H1 (cell line): ENCODE measurements around the gene ITPR1. TPM values are rescaled to one million over a fixed set of nuclear protein-coding genes. Genes with fewer than 3 reads are reported as not detected.

Experiments used
- CTCF ChIA-PET: fragments of 300-600 bp; sonication (Branson Sonifier 250); formaldehyde crosslinking; loops from one replicate; lab custom pipeline; 2021; ENCODE audit not compliant: partially characterized antibody; lab: Charles Lee
- POLR2A ChIA-PET: fragments of 300-600 bp; sonication (Branson Sonifier 250); formaldehyde crosslinking; loops from one replicate; lab custom pipeline; 2021; ENCODE audit warnings: inconsistent platforms; ENCODE audit not compliant: partially characterized antibody; lab: Charles Lee
- DNase-seq, 2 experiments: peaks; one replicate each; pipeline versions ENCODE4 v3.0.0 to v3.0.0-alpha.2; 2010 to 2022; ENCODE audit warnings: low spot score in 2 of 2, low read depth in 1 of 2, mixed read lengths in 1 of 2
- FAIRE-seq: peaks from 2 replicates; lab custom pipeline; 2011; peaks lifted over from hg19 to GRCh38; lab: Jason Lieb, UNC
- H2AFZ ChIP-seq: 2 replicates; pipeline ENCODE4 v1.8.1; 2012; ENCODE audit warnings: low read length, inconsistent platforms
- H2AK5ac ChIP-seq: 2 replicates; pipeline ENCODE4 v1.6.1; 2013; ENCODE audit warnings: low read depth, low read length
- H2BK120ac ChIP-seq: replicated peaks from 2 replicates; pipeline ENCODE3; 2013; ENCODE audit warnings: low read depth, low read length, inconsistent platforms
- H2BK12ac ChIP-seq: 2 replicates; pipeline ENCODE4 v1.6.1; 2013; ENCODE audit warnings: low read depth, low read length
- H2BK15ac ChIP-seq: 2 replicates; pipeline ENCODE4 v1.6.1; 2013; ENCODE audit warnings: low read length
- H2BK20ac ChIP-seq: 2 replicates; pipeline ENCODE4 v1.6.1; 2013; ENCODE audit warnings: low read length
- H2BK5ac ChIP-seq: 2 replicates; pipeline ENCODE4 v1.6.1; 2013; ENCODE audit warnings: low read depth, low read length
- H3K14ac ChIP-seq: 2 replicates; pipeline ENCODE4 v1.6.1; 2013; ENCODE audit warnings: inconsistent platforms; ENCODE audit not compliant: insufficient read length
- H3K18ac ChIP-seq: 2 replicates; pipeline ENCODE4 v1.6.1; 2013; ENCODE audit warnings: low read length; ENCODE audit errors: extremely low read depth
- H3K23ac ChIP-seq: 2 replicates; pipeline ENCODE4 v1.6.1; 2013; ENCODE audit warnings: inconsistent platforms; ENCODE audit not compliant: insufficient read length
- H3K23me2 ChIP-seq: 2 replicates; pipeline ENCODE4 v1.6.1; 2013; ENCODE audit warnings: low read depth, low read length
- H3K27ac ChIP-seq: 2 replicates; pipeline ENCODE4 v1.6.1; 2011; ENCODE audit warnings: low read depth, low read length, inconsistent platforms
- H3K27me3 ChIP-seq, 4 experiments: replicated peaks in 1 of 4; 1 replicate in 1 of 4; 2 replicates in 3 of 4; pipeline versions ENCODE4 v1.6.1 to v1.8.1; 2011 to 2013; ENCODE audit warnings: low read length in 3 of 4, mild to moderate bottlenecking in 3 of 4, inconsistent platforms in 2 of 4, mixed read lengths in 2 of 4, moderate library complexity in 1 of 4; ENCODE audit not compliant: control insufficient read depth in 3 of 4, insufficient read depth in 3 of 4; ENCODE audit errors: extremely low read depth in 1 of 4
- H3K36me3 ChIP-seq, 4 experiments: 2 replicates each; pipeline versions ENCODE4 v1.6.1 to v1.8.1; 2011 to 2013; ENCODE audit warnings: mild to moderate bottlenecking in 4 of 4, low read length in 3 of 4, moderate library complexity in 2 of 4, control low read depth in 1 of 4, inconsistent platforms in 1 of 4; ENCODE audit not compliant: insufficient read depth in 4 of 4, control insufficient read depth in 2 of 4
- H3K4ac ChIP-seq: replicated peaks from 2 replicates; pipeline ENCODE3; 2013; ENCODE audit warnings: low read length, low read depth, mixed read lengths, inconsistent platforms; ENCODE audit not compliant: insufficient read length
- H3K4me1 ChIP-seq, 4 experiments: replicated peaks in 1 of 4; 1 replicate in 1 of 4; 2 replicates in 3 of 4; pipeline versions ENCODE4 v1.6.1 to v1.8.1; 2011 to 2013; ENCODE audit warnings: low read length in 3 of 4, inconsistent platforms in 2 of 4, mixed read lengths in 1 of 4; ENCODE audit not compliant: insufficient read depth in 4 of 4, control insufficient read depth in 3 of 4
- H3K4me2 ChIP-seq, 2 experiments: 2 replicates each; pipeline versions ENCODE4 v1.6.1 to v1.8.1; 2011 to 2013; ENCODE audit warnings: low read depth in 2 of 2, low read length in 2 of 2, control low read depth in 1 of 2, inconsistent platforms in 1 of 2, mild to moderate bottlenecking in 1 of 2; ENCODE audit not compliant: insufficient read depth in 1 of 2
- H3K4me3 ChIP-seq, 4 experiments: fragments of 200-600, 300-600 bp in 1 of 4; sonication (generic), shearing (Covaris generic), sonication (Bioruptor Twin) in 1 of 4; 2 replicates each; pipeline versions ENCODE4 v1.5.1 to v1.8.1; 2011 to 2016; ENCODE audit warnings: low read length in 4 of 4, low read depth in 3 of 4, control low read depth in 2 of 4, inconsistent platforms in 2 of 4, mild to moderate bottlenecking in 2 of 4, mixed read lengths in 1 of 4, moderate library complexity in 1 of 4; ENCODE audit not compliant: insufficient read depth in 2 of 4; ENCODE audit errors: extremely low read depth in 1 of 4
- H3K56ac ChIP-seq: replicated peaks from 2 replicates; pipeline ENCODE3; 2013; ENCODE audit warnings: low read depth, mild to moderate bottlenecking, mixed read lengths, low read length, inconsistent platforms; ENCODE audit not compliant: insufficient read length
- H3K79me1 ChIP-seq: 2 replicates; pipeline ENCODE4 v1.6.1; 2013; ENCODE audit warnings: low read depth, low read length, control low read depth
- H3K79me2 ChIP-seq, 2 experiments: 2 replicates each; pipeline versions ENCODE4 v1.6.1 to v1.8.1; 2012 to 2013; ENCODE audit warnings: low read length in 2 of 2, mild to moderate bottlenecking in 2 of 2, inconsistent platforms in 1 of 2; ENCODE audit not compliant: insufficient read depth in 2 of 2, control insufficient read depth in 1 of 2
- H3K9ac ChIP-seq, 4 experiments: replicated peaks in 1 of 4; 1 replicate in 1 of 4; 2 replicates in 3 of 4; pipeline versions ENCODE4 v1.6.1 to v1.8.1; 2011 to 2013; ENCODE audit warnings: low read depth in 3 of 4, low read length in 3 of 4, control low read depth in 2 of 4, mild to moderate bottlenecking in 2 of 4, moderate library complexity in 2 of 4, inconsistent platforms in 1 of 4; ENCODE audit errors: extremely low read depth in 1 of 4
- H3K9me3 ChIP-seq, 2 experiments: 2 replicates each; pipeline versions ENCODE4 v1.6.1 to v1.8.1; 2012 to 2013; ENCODE audit warnings: mild to moderate bottlenecking in 2 of 2, moderate library complexity in 2 of 2, control low read depth in 1 of 2, inconsistent platforms in 1 of 2, low read depth in 1 of 2, low read length in 1 of 2, mixed read lengths in 1 of 2; ENCODE audit not compliant: insufficient read depth in 2 of 2
- H4K20me1 ChIP-seq, 2 experiments: replicated peaks in 1 of 2; 2 replicates each; pipeline versions ENCODE3 to v1.8.1; 2011 to 2013; ENCODE audit warnings: inconsistent platforms in 2 of 2, low read length in 2 of 2, mild to moderate bottlenecking in 1 of 2; ENCODE audit not compliant: insufficient read depth in 2 of 2, control insufficient read depth in 1 of 2
- H4K5ac ChIP-seq: 2 replicates; pipeline ENCODE4 v1.6.1; 2013; ENCODE audit warnings: low read length, low read depth, mixed read lengths, inconsistent platforms; ENCODE audit not compliant: insufficient read length
- H4K8ac ChIP-seq: 2 replicates; pipeline ENCODE4 v1.8.0; 2013; ENCODE audit warnings: mild to moderate bottlenecking, moderate library complexity, low read length, inconsistent platforms; ENCODE audit not compliant: insufficient read depth; ENCODE audit errors: extremely low read depth
- H4K91ac ChIP-seq: replicated peaks from 2 replicates; pipeline ENCODE3; 2013; ENCODE audit warnings: low read length, mixed read lengths, inconsistent platforms; ENCODE audit not compliant: insufficient read length
- ASH2L ChIP-seq: fragments of 200-600, 300-600 bp; sonication (generic); IDR thresholded peaks from one replicate; pipeline ENCODE4 v1.7.1; 2017; ENCODE audit warnings: low read length
- ATF3 ChIP-seq: IDR thresholded peaks from 2 replicates; pipeline ENCODE4 v1.6.1; 2011; ENCODE audit warnings: low read depth, mild to moderate bottlenecking, low read length; ENCODE audit not compliant: insufficient read depth
- CTCF ChIP-seq, 3 experiments: IDR thresholded peaks; 1 replicate in 2 of 3; 2 replicates in 1 of 3; pipeline versions ENCODE4 v1.5.1 to v1.6.1; 2011; ENCODE audit warnings: low read length in 3 of 3, mild to moderate bottlenecking in 3 of 3, inconsistent platforms in 2 of 3, low read depth in 1 of 3, moderate library complexity in 1 of 3; ENCODE audit not compliant: insufficient read depth in 1 of 3; ENCODE audit errors: control extremely low read depth in 1 of 3
- HDAC2 ChIP-seq, 2 experiments: fragments of 300-600 bp in 1 of 2; sonication (generic) in 1 of 2; IDR thresholded peaks; 2 replicates each; pipeline ENCODE4 v1.6.1; 2011 to 2012; ENCODE audit warnings: low read depth in 2 of 2, low read length in 2 of 2, mild to moderate bottlenecking in 2 of 2, moderate library complexity in 2 of 2, borderline replicate concordance in 1 of 2, inconsistent platforms in 1 of 2
- JUN ChIP-seq: IDR thresholded peaks from 2 replicates; pipeline ENCODE4 v1.6.1; 2011; ENCODE audit warnings: low read depth, mild to moderate bottlenecking, improper control_type of control experiment, low read length
- POU5F1 ChIP-seq: IDR thresholded peaks from 2 replicates; pipeline ENCODE4 v1.6.1; 2011; ENCODE audit warnings: low read depth, mild to moderate bottlenecking, low read length, moderate library complexity
- RBBP5 ChIP-seq: IDR thresholded peaks from 2 replicates; pipeline ENCODE4 v1.7.1; 2012; ENCODE audit warnings: low read depth, mild to moderate bottlenecking, inconsistent platforms, low read length, moderate library complexity, borderline replicate concordance
- SAP30 ChIP-seq: fragments of 300-600 bp; sonication (generic); IDR thresholded peaks from 2 replicates; pipeline ENCODE4 v1.7.1; 2012; ENCODE audit warnings: low read length, moderate library complexity, mild to moderate bottlenecking, inconsistent platforms; ENCODE audit not compliant: insufficient read depth, insufficient replicate concordance
- SP4 ChIP-seq: IDR thresholded peaks from 2 replicates; pipeline ENCODE4 v1.6.1; 2012; ENCODE audit warnings: low read length, inconsistent platforms
- TBP ChIP-seq: IDR thresholded peaks from 2 replicates; pipeline ENCODE4 v1.6.1; 2011; ENCODE audit warnings: low read depth, low read length, improper control_type of control experiment
- WGBS, 2 experiments: shearing (Covaris generic) in 1 of 2; methylation state at CpG; one replicate each; pipeline versions ENCODE4 v1.1.6 to v1.1.7; 2013 to 2015; ENCODE audit warnings: low lambda C conversion rate in 2 of 2, mixed read lengths in 2 of 2, inconsistent platforms in 1 of 2, low coverage in 1 of 2, missing lambda C conversion rate in 1 of 2; ENCODE audit not compliant: insufficient replicate concordance in 2 of 2, insufficient coverage in 1 of 2, insufficient read length in 1 of 2; ENCODE audit errors: extremely low coverage in 1 of 2, missing lambda C conversion rate in 1 of 2; 5-methylcytosine and 5-hydroxymethylcytosine counted together
- polyA plus RNA-seq, 7 experiments: library from polyadenylated mRNA; depleted of rRNA in 3 of 7; stranded (reverse) in 5 of 7; unstranded in 2 of 7; fragments of >200 nt in 5 of 7; fragments of 200-250 nt in 2 of 7; gene quantifications; 1 replicate in 5 of 7; 2 replicates in 1 of 7; 4 replicates in 1 of 7; pipeline versions ENCODE4 v1.2.1 to v1.2.3, GENCODE V29; 2011 to 2013; ENCODE audit warnings: missing spikeins in 2 of 7, mixed read lengths in 2 of 7
- total RNA-seq: library from RNA; stranded (reverse); fragmentation: NEBNext Ultra II Directional; extraction: Animal tissue kit (Norgen Biotek cat#: 25700); gene quantifications from 2 replicates; pipeline ENCODE4 v1.2.1, GENCODE V29; 2021

ITPR1 gene
- total and polyA plus RNA-seq, 2 of the 8 experiments (the other 6 are each of a cell fraction or from before 2014, with no cell fraction given) = 2.5 to 16.3 TPM

GRCh38 chr3:4718179-4718736 is 225.1 kb downstream of the ITPR1 start:
- CTCF ChIA-PET = interaction anchor here (1.0 to 2.9 kb wide), 2 partner anchors 9 to 258 kb away, joined by 3 to 12 read pairs; no protein-coding TSS in a partner anchor
- Histone ChIP-seq H2AK5ac (no peak overlapping the region), H3K4ac (no peak overlapping the region), H3K9me3 (no peaks in the 10 kb centered on the region), H2BK5ac (no peak overlapping the region), H4K5ac (no peak overlapping the region), H2BK15ac (no peak overlapping the region), H4K8ac (no peak overlapping the region), H3K56ac (no peak overlapping the region), H3K79me1 (no peaks in the 10 kb centered on the region), H3K4me1 (peaks cover 3 to 11% (median 6%) of the 10 kb centered on the region in 4 experiments; a peak in 4 of 7 replicates), H3K27me3 (no peaks in the 10 kb centered on the region), H3K79me2 (no peaks in the 10 kb centered on the region), H3K23me2 (no peaks in the 10 kb centered on the region), H4K20me1 (no peaks in the 10 kb centered on the region), H2AFZ (no peak overlapping the region), H3K9ac (no peak overlapping the region), H3K23ac (no peak overlapping the region), H3K4me3 (no peak overlapping the region), H2BK20ac (no peak overlapping the region), H3K14ac (no peak overlapping the region), H3K4me2 (no peak overlapping the region), H3K27ac (no peak overlapping the region), H3K36me3 (no peaks in the 10 kb centered on the region), H4K91ac (no peak overlapping the region), H2BK12ac (no peak overlapping the region), H2BK120ac (no peak overlapping the region), H3K18ac (no peak overlapping the region)
- no peak for FAIRE-seq
- DNase-seq = no peak
- POLR2A ChIA-PET = no interaction called here
- 80% methylated on average over 4 of the region's 4 CpGs; no CpG with 5 or more reads in 1 of the 2 experiments for WGBS, 2 experiments
- TF ChIP-seq CTCF (IDR thresholded peaks at IDR 0.05; ENCODE audit: control extremely low read depth in 1 of 3, insufficient read depth in 1 of 3, low read depth in 1 of 3, low read length in 3 of 3) = no peak
- TF ChIP-seq SAP30 = no peak
- TF ChIP-seq RBBP5 = no peak
- no peak for TF ChIP-seq TBP
- no peak for TF ChIP-seq SP4
- no peak for TF ChIP-seq ATF3
- TF ChIP-seq JUN = no peak
- TF ChIP-seq POU5F1 = no peak
- no peak for TF ChIP-seq ASH2L
- no peak for TF ChIP-seq HDAC2 (IDR thresholded peaks at IDR 0.05; ENCODE audit: borderline replicate concordance in 1 of 2, low read depth in 2 of 2, low read length in 2 of 2)
